Heart left ventricle (tissue), 13 donors: ENCODE results near the gene PRRT4.

Experiments used
- CTCF ChIP-seq, 12 donors: fragments of 200-600 bp; sonication (generic) in 4 of 12; IDR thresholded peaks; one replicate each; pipeline versions ENCODE4 v1.5.0 to v1.8.0; 2018 to 2022; ENCODE audit warnings: antibody characterized with exemption in 12 of 12, mild to moderate bottlenecking in 5 of 12
- POLR2A ChIP-seq, 2 donors: fragments of 450-650 bp; IDR thresholded peaks; one replicate each; pipeline ENCODE4 v1.6.1; 2017; ENCODE audit warnings: antibody characterized with exemption in 2 of 2, mild to moderate bottlenecking in 2 of 2, moderate library complexity in 2 of 2
- donor health status: ischemic (EF 13 %, LVEDD 7.1; RV severe dilation, severe dysfunction).
- donor health status: DM: no; HTN: yes; CAD: no.
- donor health status: DM: no; HTN: no; CAD: no.
- donor health status: ischemic (EF 25% LVEDD 6.9; RV normal size, moderate dysfunction).
- donor health status: ischemic (EF 25% LVEDD 5.7; RV mildly dilated, moderate dysfunction).
- donor health status: ischemic (EF 35%, LVEDD 5.7; RV mildly dilated, moderate dysfunction).
- donor health status: nonischemic (EF 11% LVEDD 7.7; RV severe dilation, severe dysfunction).
- donor health status: DM: yes; HTN: yes; CAD: no.
- donor health status: PGD.
- donor health status: ischemic (EF 29% LVEDD 5.4; RV normal size, mild dysfunction).
- donor health status: nonischemic (EF 23%, LVEDD 6.1; RV moderate dilation, normal function).

DNA sequence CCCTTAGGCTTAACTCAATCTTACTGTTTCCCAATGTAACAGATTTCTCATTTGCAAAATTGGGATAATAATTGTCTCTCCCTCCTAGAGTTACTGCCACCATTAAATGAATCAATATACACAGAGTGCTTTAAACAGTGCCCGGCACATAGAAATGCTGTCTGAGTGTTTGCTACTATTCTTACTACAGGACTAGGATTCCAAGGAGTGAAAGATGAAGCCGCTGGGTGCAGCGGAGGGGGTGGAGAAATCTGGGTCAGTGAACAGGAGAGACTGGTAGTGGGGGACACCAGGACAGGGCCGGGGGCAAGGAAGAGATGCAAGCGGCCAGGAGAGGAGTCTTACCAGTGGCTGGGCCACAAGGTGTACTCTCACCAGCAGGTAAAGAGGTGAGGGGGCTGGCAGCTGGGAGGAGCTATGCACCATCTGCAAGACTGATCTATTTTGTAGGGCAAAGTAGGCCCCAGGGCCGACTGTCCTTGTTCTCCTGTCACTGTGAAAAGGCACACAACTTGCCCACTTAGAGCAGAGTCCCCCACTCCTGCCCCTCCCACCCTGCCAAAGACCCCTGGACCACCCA is 18.5 kb upstream of the PRRT4 start:
- no peak for TF ChIP-seq CTCF (IDR thresholded peaks at IDR 0.05)
- no peak for TF ChIP-seq POLR2A (IDR thresholded peaks at IDR 0.05)
